Ishikawa (cell line): ENCODE data around the gene PPP1R12B.

Experiments
- CEBPB ChIP-seq: IDR thresholded peaks from 2 replicates; pipeline ENCODE4 v1.6.1; 2012
- CREB1 ChIP-seq: IDR thresholded peaks from 2 replicates; pipeline ENCODE4 v1.6.1; 2012; ENCODE audit warnings: low read depth
- EGR1 ChIP-seq: IDR thresholded peaks from 2 replicates; pipeline ENCODE4 v1.6.1; 2012
- EP300 ChIP-seq: IDR thresholded peaks from 2 replicates; pipeline ENCODE4 v1.6.1; 2012; ENCODE audit warnings: borderline replicate concordance
- FOXM1 ChIP-seq: IDR thresholded peaks from 2 replicates; pipeline ENCODE4 v1.6.1; 2012; ENCODE audit warnings: low read depth, borderline replicate concordance
- MAX ChIP-seq: IDR thresholded peaks from 2 replicates; pipeline ENCODE4 v1.6.1; 2012
- NFIC ChIP-seq: IDR thresholded peaks from 2 replicates; pipeline ENCODE4 v1.6.1; 2012
- RAD21 ChIP-seq: IDR thresholded peaks from 2 replicates; pipeline ENCODE4 v1.6.1; 2012; ENCODE audit warnings: low read depth
- REST ChIP-seq: IDR thresholded peaks from 2 replicates; pipeline ENCODE4 v1.6.1; 2012; ENCODE audit warnings: low read depth, mild to moderate bottlenecking
- TAF1 ChIP-seq: IDR thresholded peaks from 2 replicates; pipeline ENCODE4 v1.6.1; 2012; ENCODE audit warnings: low read depth, mild to moderate bottlenecking
- TCF12 ChIP-seq: IDR thresholded peaks from 2 replicates; pipeline ENCODE4 v1.6.1; 2012; ENCODE audit warnings: low read depth
- TEAD4 ChIP-seq: IDR thresholded peaks from 2 replicates; pipeline ENCODE4 v1.6.1; 2012
- USF1 ChIP-seq: IDR thresholded peaks from 2 replicates; pipeline ENCODE4 v1.6.1; 2012
- YY1 ChIP-seq: IDR thresholded peaks from 2 replicates; pipeline ENCODE4 v1.6.1; 2012; ENCODE audit warnings: low read depth

The PPP1R12B gene

GRCh38 chr1:202501281-202501680, 152.8 kb downstream of the PPP1R12B start:
- TF ChIP-seq TCF12, result no peak
- peak; percentile 78 for TF ChIP-seq RAD21

- TF ChIP-seq TCF12 (no peak), USF1 (no peak), FOXM1 (no peak), EGR1 (no peak), NFIC (no peak), REST (no peak), CREB1 (no peak), EP300 (no peak), MAX (no peak), RAD21 (no peak), TEAD4 (no peak)
Measured at GRCh38 chr1:202505356-202505755, 156.9 kb downstream of the PPP1R12B start.

GRCh38 chr1:202516434-202516877, 168.0 kb downstream of the PPP1R12B start:
- TF ChIP-seq RAD21 (no peak), TAF1 (no peak), CEBPB (no peak), YY1 (no peak), CREB1 (no peak)

- TF ChIP-seq TAF1 (no peak), YY1 (no peak)
Measured at GRCh38 chr1:202521886-202522285, 173.4 kb downstream of the PPP1R12B start.

GRCh38 chr1:202531472-202531811, 182.9 kb downstream of the PPP1R12B start:
- TF ChIP-seq NFIC, result no peak
- TF ChIP-seq EP300, result no peak
- TF ChIP-seq YY1, result no peak
- TF ChIP-seq EGR1, result no peak
- TF ChIP-seq REST, result no peak
- TF ChIP-seq RAD21, result no peak
- TF ChIP-seq CEBPB, result no peak

GRCh38 chr1:202539166-202539574, 190.7 kb downstream of the PPP1R12B start:
- peak; percentile 27; the same call in 1 of the 2 replicates for TF ChIP-seq NFIC

GRCh38 chr1:202540014-202540413, 191.5 kb downstream of the PPP1R12B start:
- TF ChIP-seq MAX, result no peak

GRCh38 chr1:202540448-202540847, 191.9 kb downstream of the PPP1R12B start:
- TF ChIP-seq TAF1, result no peak
- TF ChIP-seq FOXM1, result no peak
- no peak for TF ChIP-seq YY1
- no peak for TF ChIP-seq NFIC

- TF ChIP-seq MAX, result no peak
- no peak for TF ChIP-seq TCF12
- no peak for TF ChIP-seq USF1
- TF ChIP-seq TEAD4, result no peak
- TF ChIP-seq TAF1, result no peak
- no peak for TF ChIP-seq EGR1
- no peak for TF ChIP-seq YY1
- no peak for TF ChIP-seq EP300
- no peak for TF ChIP-seq NFIC
- no peak for TF ChIP-seq CREB1
Measured at GRCh38 chr1:202547215-202547614, 198.7 kb downstream of the PPP1R12B start.
